HepG2 (cell line): ENCODE results near the gene AMPD2.

Experiments
- EED ChIP-seq: sonication (generic); formaldehyde crosslinking; IDR thresholded peaks from 2 replicates; pipeline ENCODE4 v1.5.0; 2020; ENCODE audit warnings: mild to moderate bottlenecking, missing genetic modification reagents
- HNF4A ChIP-seq: sonication (generic); formaldehyde crosslinking; IDR thresholded peaks from 2 replicates; pipeline ENCODE4 v1.4.0; 2020; ENCODE audit warnings: missing genetic modification reagents
- ISL2 ChIP-seq: sonication (generic); formaldehyde crosslinking; IDR thresholded peaks from 2 replicates; pipeline ENCODE4 v1.5.0; 2020; ENCODE audit warnings: missing genetic modification reagents
- MED8 ChIP-seq: sonication (generic); formaldehyde crosslinking; IDR thresholded peaks from 2 replicates; pipeline ENCODE4 v1.8.1; 2023; ENCODE audit warnings: mild to moderate bottlenecking, missing genetic modification reagents; ENCODE audit not compliant: insufficient replicate concordance
- PCBP2 ChIP-seq: fragments of 200-400 bp; formaldehyde crosslinking; optimal IDR thresholded peaks from 2 replicates; pipeline ENCODE3; 2018; ENCODE audit warnings: low read length, low read depth; ENCODE audit not compliant: poor library complexity, severe bottlenecking
- RBFOX2 ChIP-seq: fragments of 200-400 bp; formaldehyde crosslinking; IDR thresholded peaks from 2 replicates; pipeline ENCODE4 v1.6.1; 2017; ENCODE audit warnings: low read depth, mild to moderate bottlenecking, low read length
- SP140L ChIP-seq: sonication (generic); formaldehyde crosslinking; IDR thresholded peaks from 2 replicates; pipeline ENCODE4 v1.4.0; 2020; ENCODE audit warnings: missing genetic modification reagents, borderline replicate concordance
- YY1 ChIP-seq: IDR thresholded peaks from 2 replicates; pipeline ENCODE4 v1.6.1; 2011; ENCODE audit warnings: low read length, low read depth, moderate library complexity, mild to moderate bottlenecking; ENCODE audit not compliant: insufficient read depth, insufficient replicate concordance
- ZNF788 ChIP-seq: sonication (generic); formaldehyde crosslinking; IDR thresholded peaks from 2 replicates; pipeline ENCODE4 v1.5.0; 2020; ENCODE audit warnings: mild to moderate bottlenecking, missing genetic modification reagents, borderline replicate concordance
- TF ChIP-seq, protein P1 (sequence below): sonication (generic); formaldehyde crosslinking; IDR thresholded peaks from 2 replicates; pipeline ENCODE4 v1.8.0; 2023; ENCODE audit warnings: mild to moderate bottlenecking, missing genetic modification reagents
- TF ChIP-seq, protein P2 (sequence below): sonication (generic); formaldehyde crosslinking; IDR thresholded peaks from 2 replicates; pipeline ENCODE4 v1.8.0; 2022; ENCODE audit warnings: missing genetic modification reagents, mild to moderate bottlenecking, borderline replicate concordance
- TF ChIP-seq, protein P3 (sequence below): IDR thresholded peaks from 2 replicates; pipeline ENCODE4 v1.6.1; 2018; ENCODE audit warnings: missing genetic modification reagents, mild to moderate bottlenecking, missing compliant biosample characterization

- TF ChIP-seq, protein P1, sequence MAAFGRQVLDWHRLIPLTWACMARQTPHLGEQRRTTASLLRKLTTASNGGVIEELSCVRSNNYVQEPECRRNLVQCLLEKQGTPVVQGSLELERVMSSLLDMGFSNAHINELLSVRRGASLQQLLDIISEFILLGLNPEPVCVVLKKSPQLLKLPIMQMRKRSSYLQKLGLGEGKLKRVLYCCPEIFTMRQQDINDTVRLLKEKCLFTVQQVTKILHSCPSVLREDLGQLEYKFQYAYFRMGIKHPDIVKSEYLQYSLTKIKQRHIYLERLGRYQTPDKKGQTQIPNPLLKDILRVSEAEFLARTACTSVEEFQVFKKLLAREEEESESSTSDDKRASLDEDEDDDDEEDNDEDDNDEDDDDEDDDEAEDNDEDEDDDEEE (CRISPR knock-in tag) = no peak
- TF ChIP-seq YY1 (no peak), MED8 (CRISPR knock-in tag) (no peak), PCBP2 (no peak), HNF4A (CRISPR knock-in tag) (no peak), EED (no peak), RBFOX2 (no peak), ZNF788 (no peak), ISL2 (no peak), SP140L (CRISPR knock-in tag) (no peak)
- TF ChIP-seq, protein P2, sequence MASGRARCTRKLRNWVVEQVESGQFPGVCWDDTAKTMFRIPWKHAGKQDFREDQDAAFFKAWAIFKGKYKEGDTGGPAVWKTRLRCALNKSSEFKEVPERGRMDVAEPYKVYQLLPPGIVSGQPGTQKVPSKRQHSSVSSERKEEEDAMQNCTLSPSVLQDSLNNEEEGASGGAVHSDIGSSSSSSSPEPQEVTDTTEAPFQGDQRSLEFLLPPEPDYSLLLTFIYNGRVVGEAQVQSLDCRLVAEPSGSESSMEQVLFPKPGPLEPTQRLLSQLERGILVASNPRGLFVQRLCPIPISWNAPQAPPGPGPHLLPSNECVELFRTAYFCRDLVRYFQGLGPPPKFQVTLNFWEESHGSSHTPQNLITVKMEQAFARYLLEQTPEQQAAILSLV (CRISPR knock-in tag) = no peak
- TF ChIP-seq, protein P3, sequence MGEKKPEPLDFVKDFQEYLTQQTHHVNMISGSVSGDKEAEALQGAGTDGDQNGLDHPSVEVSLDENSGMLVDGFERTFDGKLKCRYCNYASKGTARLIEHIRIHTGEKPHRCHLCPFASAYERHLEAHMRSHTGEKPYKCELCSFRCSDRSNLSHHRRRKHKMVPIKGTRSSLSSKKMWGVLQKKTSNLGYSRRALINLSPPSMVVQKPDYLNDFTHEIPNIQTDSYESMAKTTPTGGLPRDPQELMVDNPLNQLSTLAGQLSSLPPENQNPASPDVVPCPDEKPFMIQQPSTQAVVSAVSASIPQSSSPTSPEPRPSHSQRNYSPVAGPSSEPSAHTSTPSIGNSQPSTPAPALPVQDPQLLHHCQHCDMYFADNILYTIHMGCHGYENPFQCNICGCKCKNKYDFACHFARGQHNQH (CRISPR knock-in tag) = no peak
These were observed 12.2 kb downstream of the AMPD2 start for GRCh38 chr1:109631513-109632505.
